HEK293 (cell line): Measurements from ENCODE around the gene PUM1.

ENCODE experiments used
- CTCF ChIA-PET: fragments of 350-600 bp; formaldehyde crosslinking; extraction: SDS; loops from one replicate; lab custom pipeline; 2021; ENCODE audit warnings: antibody characterized with exemption; lab: Yijun Ruan, JAX
- POLR2A ChIA-PET: fragments of 300-600 bp; formaldehyde crosslinking; extraction: SDS; loops from one replicate; lab custom pipeline; 2020; ENCODE audit warnings: antibody characterized with exemption, inconsistent platforms; lab: Yijun Ruan, JAX
- H3K27ac ChIP-seq: fragments of 200-500 bp; sonication (Bioruptor generic); 2 replicates; pipeline ENCODE4 v1.5.1; 2014; ENCODE audit warnings: low read depth, low read length, control low read depth, inconsistent platforms; ENCODE audit errors: extremely low read depth
- H3K36me3 ChIP-seq, 2 experiments: fragments of 200-500 bp in 1 of 2; sonication (Bioruptor generic) in 1 of 2; 1 replicate in 1 of 2; 2 replicates in 1 of 2; pipeline ENCODE4 v1.5.1; 2014 to 2017; ENCODE audit warnings: inconsistent platforms in 2 of 2, low read length in 2 of 2; ENCODE audit not compliant: control insufficient read depth in 2 of 2, insufficient read depth in 1 of 2
- H3K4me1 ChIP-seq: fragments of 200-500 bp; sonication (Bioruptor generic); 2 replicates; pipeline ENCODE4 v1.5.1; 2014; ENCODE audit warnings: mild to moderate bottlenecking, low read length, inconsistent platforms; ENCODE audit not compliant: control insufficient read depth, insufficient read depth
- H3K4me3 ChIP-seq: 2 replicates; pipeline ENCODE4 v1.5.1; 2011; ENCODE audit warnings: low read depth, mild to moderate bottlenecking, control low read depth, low read length, moderate library complexity
- H3K9me3 ChIP-seq: fragments of 200-500 bp; sonication (Bioruptor generic); 2 replicates; pipeline ENCODE4 v1.5.1; 2014; ENCODE audit warnings: low read depth, low read length, inconsistent platforms; ENCODE audit not compliant: control insufficient read depth, insufficient read depth
- BCL11B ChIP-seq: fragments of 450-650 bp; formaldehyde crosslinking; IDR thresholded peaks from 2 replicates; pipeline ENCODE4 v1.5.1; 2016; ENCODE audit warnings: low read depth, missing biosample characterization, missing genetic modification characterization
- GLI2 ChIP-seq: fragments of 450-650 bp; formaldehyde crosslinking; IDR thresholded peaks from 2 replicates; pipeline ENCODE4; 2017; ENCODE audit warnings: missing biosample characterization, missing genetic modification characterization, low read depth, borderline replicate concordance
- GLI4 ChIP-seq: fragments of 450-650 bp; formaldehyde crosslinking; IDR thresholded peaks from 2 replicates; pipeline ENCODE4 v1.5.1; 2016; ENCODE audit warnings: missing biosample characterization, missing genetic modification characterization
- HOXC10 ChIP-seq: sonication (generic); formaldehyde crosslinking; IDR thresholded peaks from 2 replicates; pipeline ENCODE4 v1.8.1; 2023; ENCODE audit warnings: mild to moderate bottlenecking, missing genetic modification reagents
- KLF16 ChIP-seq: fragments of 450-650 bp; formaldehyde crosslinking; IDR thresholded peaks from 2 replicates; pipeline ENCODE4 v1.5.1; 2017; ENCODE audit warnings: missing biosample characterization, missing genetic modification characterization
- MEIS1 ChIP-seq: sonication (generic); formaldehyde crosslinking; IDR thresholded peaks from 2 replicates; pipeline ENCODE4 v1.8.1; 2022; ENCODE audit warnings: missing genetic modification reagents, mild to moderate bottlenecking, borderline replicate concordance
- SALL2 ChIP-seq: fragments of 450-650 bp; formaldehyde crosslinking; IDR thresholded peaks from 2 replicates; pipeline ENCODE4 v1.5.0; 2017; ENCODE audit warnings: missing biosample characterization, mild to moderate bottlenecking, missing genetic modification characterization, borderline replicate concordance
- WT1 ChIP-seq: fragments of 450-650 bp; formaldehyde crosslinking; IDR thresholded peaks from 2 replicates; pipeline ENCODE4 v1.5.1; 2016; ENCODE audit warnings: missing biosample characterization, missing genetic modification characterization
- ZBTB1 ChIP-seq: fragments of 450-650 bp; formaldehyde crosslinking; IDR thresholded peaks from 2 replicates; pipeline ENCODE4 v1.5.1; 2016; ENCODE audit warnings: missing biosample characterization, missing genetic modification characterization
- ZNF121 ChIP-seq: fragments of 450-650 bp; formaldehyde crosslinking; IDR thresholded peaks from 2 replicates; pipeline ENCODE4 v1.5.1; 2016; ENCODE audit warnings: missing biosample characterization, missing genetic modification characterization
- ZNF133 ChIP-seq: fragments of 450-650 bp; formaldehyde crosslinking; IDR thresholded peaks from 2 replicates; pipeline ENCODE4 v1.5.1; 2016; ENCODE audit warnings: missing biosample characterization, missing genetic modification characterization
- ZNF140 ChIP-seq: fragments of 450-650 bp; formaldehyde crosslinking; IDR thresholded peaks from 2 replicates; pipeline ENCODE4 v1.5.1; 2016; ENCODE audit warnings: missing biosample characterization, missing genetic modification characterization
- ZNF175 ChIP-seq: fragments of 450-650 bp; formaldehyde crosslinking; IDR thresholded peaks from 2 replicates; pipeline ENCODE4 v1.5.1; 2016; ENCODE audit warnings: missing biosample characterization, missing genetic modification characterization
- ZNF2 ChIP-seq: fragments of 450-650 bp; formaldehyde crosslinking; IDR thresholded peaks from 2 replicates; pipeline ENCODE4 v1.5.1; 2016; ENCODE audit warnings: missing biosample characterization, missing genetic modification characterization
- ZNF211 ChIP-seq: fragments of 450-650 bp; formaldehyde crosslinking; IDR thresholded peaks from 2 replicates; pipeline ENCODE4 v1.5.1; 2016; ENCODE audit warnings: low read depth, missing biosample characterization, missing genetic modification characterization
- ZNF221 ChIP-seq: fragments of 450-650 bp; formaldehyde crosslinking; IDR thresholded peaks from 2 replicates; pipeline ENCODE4 v1.5.1; 2017; ENCODE audit warnings: missing biosample characterization, missing genetic modification characterization, borderline replicate concordance
- ZNF394 ChIP-seq: fragments of 450-650 bp; formaldehyde crosslinking; IDR thresholded peaks from 2 replicates; pipeline ENCODE4 v1.5.1; 2016; ENCODE audit warnings: missing biosample characterization, missing genetic modification characterization, mild to moderate bottlenecking, moderate library complexity, borderline replicate concordance
- ZNF404 ChIP-seq: fragments of 450-650 bp; formaldehyde crosslinking; IDR thresholded peaks from 2 replicates; pipeline ENCODE4 v1.5.1; 2017; ENCODE audit warnings: missing biosample characterization, missing genetic modification characterization
- ZNF514 ChIP-seq: fragments of 450-650 bp; formaldehyde crosslinking; IDR thresholded peaks from 2 replicates; pipeline ENCODE4 v1.5.1; 2016; ENCODE audit warnings: missing biosample characterization, missing genetic modification characterization
- ZNF571 ChIP-seq: fragments of 450-650 bp; formaldehyde crosslinking; IDR thresholded peaks from 2 replicates; pipeline ENCODE4 v1.5.0; 2017; ENCODE audit warnings: missing biosample characterization, missing genetic modification characterization
- ZNF596 ChIP-seq: fragments of 450-650 bp; IDR thresholded peaks from 2 replicates; pipeline ENCODE4 v1.5.0; 2018; ENCODE audit warnings: missing biosample characterization, mild to moderate bottlenecking, missing genetic modification characterization, moderate library complexity
- ZNF747 ChIP-seq: fragments of 450-650 bp; formaldehyde crosslinking; IDR thresholded peaks from 2 replicates; pipeline ENCODE4 v1.5.1; 2016; ENCODE audit warnings: missing biosample characterization, missing genetic modification characterization
- ZNF76 ChIP-seq: fragments of 450-650 bp; formaldehyde crosslinking; IDR thresholded peaks from 2 replicates; pipeline ENCODE4; 2016; ENCODE audit warnings: low read depth, missing biosample characterization, missing genetic modification characterization, borderline replicate concordance
- ZNF768 ChIP-seq: fragments of 450-650 bp; formaldehyde crosslinking; IDR thresholded peaks from 2 replicates; pipeline ENCODE4 v1.5.1; 2018; ENCODE audit warnings: missing biosample characterization, mild to moderate bottlenecking, missing genetic modification characterization
- ZNF776 ChIP-seq: fragments of 450-650 bp; formaldehyde crosslinking; IDR thresholded peaks from 2 replicates; pipeline ENCODE4 v1.5.0; 2017; ENCODE audit warnings: missing biosample characterization, missing genetic modification characterization, borderline replicate concordance
- ZNF777 ChIP-seq: fragments of 450-650 bp; formaldehyde crosslinking; IDR thresholded peaks from 2 replicates; pipeline ENCODE4 v1.5.1; 2017; ENCODE audit warnings: missing biosample characterization, missing genetic modification characterization, borderline replicate concordance
- ZNF830 ChIP-seq: fragments of 450-650 bp; IDR thresholded peaks from 2 replicates; pipeline ENCODE4 v1.5.0; 2018; ENCODE audit warnings: missing biosample characterization, missing genetic modification characterization, low read depth, mild to moderate bottlenecking, moderate library complexity
- ZSCAN16 ChIP-seq: fragments of 450-650 bp; formaldehyde crosslinking; IDR thresholded peaks from 2 replicates; pipeline ENCODE4 v1.5.1; 2016; ENCODE audit warnings: missing biosample characterization, missing genetic modification characterization
- TF ChIP-seq, protein P1 (sequence below): fragments of 450-650 bp; formaldehyde crosslinking; optimal IDR thresholded peaks from 2 replicates; pipeline ENCODE3; 2016; ENCODE audit warnings: missing biosample characterization, mild to moderate bottlenecking, missing genetic modification characterization
- TF ChIP-seq, protein P2 (sequence below): fragments of 450-650 bp; formaldehyde crosslinking; IDR thresholded peaks from 2 replicates; pipeline ENCODE4 v1.5.1; 2016; ENCODE audit warnings: missing biosample characterization, missing genetic modification characterization
- TF ChIP-seq, protein P3 (sequence below): fragments of 450-650 bp; formaldehyde crosslinking; IDR thresholded peaks from 2 replicates; pipeline ENCODE4 v1.5.1; 2016; ENCODE audit warnings: missing biosample characterization, missing genetic modification characterization
- TF ChIP-seq, protein P4 (sequence below): fragments of 450-650 bp; formaldehyde crosslinking; IDR thresholded peaks from 2 replicates; pipeline ENCODE4 v1.5.1; 2016; ENCODE audit warnings: missing biosample characterization, missing genetic modification characterization
- TF ChIP-seq, protein P5 (sequence below): fragments of 450-650 bp; formaldehyde crosslinking; IDR thresholded peaks from 2 replicates; pipeline ENCODE4 v1.5.1; 2016; ENCODE audit warnings: missing biosample characterization, missing genetic modification characterization, borderline replicate concordance

Gene PUM1

DNA sequence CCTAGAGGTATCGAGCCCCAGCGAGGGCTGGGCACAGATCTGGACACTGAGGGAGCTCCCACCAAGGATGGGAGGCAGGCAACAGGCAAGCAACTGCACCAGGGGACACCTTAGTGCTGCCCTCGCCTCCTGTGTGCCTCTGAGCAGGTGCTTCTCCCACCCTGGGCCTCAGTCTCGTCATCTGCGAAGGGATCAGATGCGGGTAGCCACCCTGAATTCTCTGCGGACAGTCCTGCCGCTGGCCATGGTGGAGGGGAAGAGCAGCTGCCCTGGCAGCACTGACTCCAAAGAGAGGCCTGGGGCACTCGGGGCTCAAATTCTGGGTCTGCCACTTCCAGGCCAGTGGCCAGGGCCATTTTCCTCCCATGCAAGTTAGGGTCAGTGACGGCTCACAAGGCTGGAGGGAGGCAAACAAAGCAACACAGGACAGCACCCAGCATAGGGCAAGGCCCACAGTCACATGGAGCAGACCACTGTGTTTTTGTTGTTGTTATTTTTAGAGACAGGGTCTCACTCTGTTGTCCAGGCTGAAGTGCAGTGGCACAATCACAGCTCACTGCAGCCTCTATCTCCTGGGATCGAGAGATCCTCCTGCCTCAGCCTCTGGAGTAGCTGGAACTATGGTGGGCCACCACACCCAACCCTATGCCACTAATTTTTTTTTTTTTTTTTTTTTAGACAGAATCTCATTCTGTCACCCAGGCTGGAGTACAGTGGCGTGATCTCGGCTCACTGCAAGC is 149.9 kb downstream of the PUM1 start:
- ChIA-PET POLR2A (interaction anchor here (1.4 kb wide), 1 partner anchor 136 kb away, joined by 4 read pairs; no protein-coding TSS in a partner anchor), CTCF (interaction anchor here (0.7 to 7.7 kb wide), 6 partner anchors 13 to 633 kb away, joined by 3 to 434 read pairs (median 8); no protein-coding TSS in a partner anchor)
- H3K27ac ChIP-seq: no peak overlapping the region

DNA sequence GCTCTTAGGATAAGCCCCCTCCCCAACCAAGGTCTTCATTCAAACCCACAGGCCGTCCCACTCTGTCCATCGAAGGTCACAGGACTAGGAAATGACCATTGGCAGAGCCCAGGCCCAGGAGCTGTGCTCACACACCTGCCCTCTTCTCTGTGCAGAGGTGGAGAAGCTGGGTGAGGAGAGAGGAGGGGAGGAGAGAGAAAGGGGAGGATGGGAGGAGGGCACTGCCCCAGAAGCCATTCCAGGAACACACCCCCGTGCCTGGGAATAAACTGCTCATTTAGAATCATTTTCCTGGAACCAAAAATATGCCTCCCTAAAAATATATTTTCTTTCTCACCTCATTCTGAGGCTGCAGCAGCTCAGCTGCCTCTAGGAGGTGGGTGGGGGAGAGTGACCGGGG is 150.6 kb downstream of the PUM1 start:
- POLR2A ChIA-PET: interaction anchor here (1.4 kb wide), 1 partner anchor 135 kb away, joined by 4 read pairs; no protein-coding TSS in a partner anchor
- no peak for TF ChIP-seq ZSCAN16
- TF ChIP-seq, protein P1, sequence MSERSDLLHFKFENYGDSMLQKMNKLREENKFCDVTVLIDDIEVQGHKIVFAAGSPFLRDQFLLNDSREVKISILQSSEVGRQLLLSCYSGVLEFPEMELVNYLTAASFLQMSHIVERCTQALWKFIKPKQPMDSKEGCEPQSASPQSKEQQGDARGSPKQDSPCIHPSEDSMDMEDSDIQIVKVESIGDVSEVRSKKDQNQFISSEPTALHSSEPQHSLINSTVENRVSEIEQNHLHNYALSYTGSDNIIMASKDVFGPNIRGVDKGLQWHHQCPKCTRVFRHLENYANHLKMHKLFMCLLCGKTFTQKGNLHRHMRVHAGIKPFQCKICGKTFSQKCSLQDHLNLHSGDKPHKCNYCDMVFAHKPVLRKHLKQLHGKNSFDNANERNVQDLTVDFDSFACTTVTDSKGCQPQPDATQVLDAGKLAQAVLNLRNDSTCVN (tag by site-specific recombination): no peak
- TF ChIP-seq ZNF175 (tag by site-specific recombination): no peak
- TF ChIP-seq MEIS1 (CRISPR knock-in tag): no peak
- TF ChIP-seq GLI2 (tag by site-specific recombination): no peak
- TF ChIP-seq GLI4 (tag by site-specific recombination): no peak
- TF ChIP-seq ZNF776 (tag by site-specific recombination): no peak
- peak; percentile 76; the same call in 1 of the 2 replicates for TF ChIP-seq ZNF394 (tag by site-specific recombination)
- no peak for TF ChIP-seq ZBTB1 (tag by site-specific recombination)

More for the DNA sequence above, 149.9 kb downstream of the PUM1 start:
- no peaks in the 10 kb centered on the region for H3K9me3 ChIP-seq
- no peaks in the 10 kb centered on the region for H3K36me3 ChIP-seq
- TF ChIP-seq WT1 (tag by site-specific recombination): no peak
- TF ChIP-seq HOXC10 (CRISPR knock-in tag): no peak
- TF ChIP-seq ZNF747 (tag by site-specific recombination): no peak
- no peak for TF ChIP-seq KLF16
- no peak for TF ChIP-seq ZNF2 (tag by site-specific recombination)
- TF ChIP-seq, protein P2, sequence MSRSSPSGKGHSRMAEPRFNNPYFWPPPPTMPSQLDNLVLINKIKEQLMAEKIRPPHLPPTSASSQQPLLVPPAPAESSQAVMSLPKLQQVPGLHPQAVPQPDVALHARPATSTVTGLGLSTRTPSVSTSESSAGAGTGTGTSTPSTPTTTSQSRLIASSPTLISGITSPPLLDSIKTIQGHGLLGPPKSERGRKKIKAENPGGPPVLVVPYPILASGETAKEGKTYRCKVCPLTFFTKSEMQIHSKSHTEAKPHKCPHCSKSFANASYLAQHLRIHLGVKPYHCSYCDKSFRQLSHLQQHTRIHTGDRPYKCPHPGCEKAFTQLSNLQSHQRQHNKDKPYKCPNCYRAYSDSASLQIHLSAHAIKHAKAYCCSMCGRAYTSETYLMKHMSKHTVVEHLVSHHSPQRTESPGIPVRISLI (tag by site-specific recombination): peak; percentile 73
- TF ChIP-seq ZNF571 (tag by site-specific recombination): no peak
- no peak for TF ChIP-seq ZNF133 (tag by site-specific recombination)
- TF ChIP-seq, protein P3, sequence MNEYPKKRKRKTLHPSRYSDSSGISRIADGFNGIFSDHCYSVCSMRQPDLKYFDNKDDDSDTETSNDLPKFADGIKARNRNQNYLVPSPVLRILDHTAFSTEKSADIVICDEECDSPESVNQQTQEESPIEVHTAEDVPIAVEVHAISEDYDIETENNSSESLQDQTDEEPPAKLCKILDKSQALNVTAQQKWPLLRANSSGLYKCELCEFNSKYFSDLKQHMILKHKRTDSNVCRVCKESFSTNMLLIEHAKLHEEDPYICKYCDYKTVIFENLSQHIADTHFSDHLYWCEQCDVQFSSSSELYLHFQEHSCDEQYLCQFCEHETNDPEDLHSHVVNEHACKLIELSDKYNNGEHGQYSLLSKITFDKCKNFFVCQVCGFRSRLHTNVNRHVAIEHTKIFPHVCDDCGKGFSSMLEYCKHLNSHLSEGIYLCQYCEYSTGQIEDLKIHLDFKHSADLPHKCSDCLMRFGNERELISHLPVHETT (tag by site-specific recombination): no peak
- TF ChIP-seq ZNF830 (tag by site-specific recombination): no peak
- TF ChIP-seq ZNF768 (tag by site-specific recombination): no peak
- no peak for TF ChIP-seq ZNF211
- TF ChIP-seq, protein P4, sequence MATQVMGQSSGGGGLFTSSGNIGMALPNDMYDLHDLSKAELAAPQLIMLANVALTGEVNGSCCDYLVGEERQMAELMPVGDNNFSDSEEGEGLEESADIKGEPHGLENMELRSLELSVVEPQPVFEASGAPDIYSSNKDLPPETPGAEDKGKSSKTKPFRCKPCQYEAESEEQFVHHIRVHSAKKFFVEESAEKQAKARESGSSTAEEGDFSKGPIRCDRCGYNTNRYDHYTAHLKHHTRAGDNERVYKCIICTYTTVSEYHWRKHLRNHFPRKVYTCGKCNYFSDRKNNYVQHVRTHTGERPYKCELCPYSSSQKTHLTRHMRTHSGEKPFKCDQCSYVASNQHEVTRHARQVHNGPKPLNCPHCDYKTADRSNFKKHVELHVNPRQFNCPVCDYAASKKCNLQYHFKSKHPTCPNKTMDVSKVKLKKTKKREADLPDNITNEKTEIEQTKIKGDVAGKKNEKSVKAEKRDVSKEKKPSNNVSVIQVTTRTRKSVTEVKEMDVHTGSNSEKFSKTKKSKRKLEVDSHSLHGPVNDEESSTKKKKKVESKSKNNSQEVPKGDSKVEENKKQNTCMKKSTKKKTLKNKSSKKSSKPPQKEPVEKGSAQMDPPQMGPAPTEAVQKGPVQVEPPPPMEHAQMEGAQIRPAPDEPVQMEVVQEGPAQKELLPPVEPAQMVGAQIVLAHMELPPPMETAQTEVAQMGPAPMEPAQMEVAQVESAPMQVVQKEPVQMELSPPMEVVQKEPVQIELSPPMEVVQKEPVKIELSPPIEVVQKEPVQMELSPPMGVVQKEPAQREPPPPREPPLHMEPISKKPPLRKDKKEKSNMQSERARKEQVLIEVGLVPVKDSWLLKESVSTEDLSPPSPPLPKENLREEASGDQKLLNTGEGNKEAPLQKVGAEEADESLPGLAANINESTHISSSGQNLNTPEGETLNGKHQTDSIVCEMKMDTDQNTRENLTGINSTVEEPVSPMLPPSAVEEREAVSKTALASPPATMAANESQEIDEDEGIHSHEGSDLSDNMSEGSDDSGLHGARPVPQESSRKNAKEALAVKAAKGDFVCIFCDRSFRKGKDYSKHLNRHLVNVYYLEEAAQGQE (tag by site-specific recombination): peak; percentile 46; the same call in 1 of the 2 replicates
- no peak for TF ChIP-seq ZNF76 (tag by site-specific recombination)
- no peak for TF ChIP-seq ZNF140 (tag by site-specific recombination)
- no peak for TF ChIP-seq SALL2
- TF ChIP-seq, protein P5, sequence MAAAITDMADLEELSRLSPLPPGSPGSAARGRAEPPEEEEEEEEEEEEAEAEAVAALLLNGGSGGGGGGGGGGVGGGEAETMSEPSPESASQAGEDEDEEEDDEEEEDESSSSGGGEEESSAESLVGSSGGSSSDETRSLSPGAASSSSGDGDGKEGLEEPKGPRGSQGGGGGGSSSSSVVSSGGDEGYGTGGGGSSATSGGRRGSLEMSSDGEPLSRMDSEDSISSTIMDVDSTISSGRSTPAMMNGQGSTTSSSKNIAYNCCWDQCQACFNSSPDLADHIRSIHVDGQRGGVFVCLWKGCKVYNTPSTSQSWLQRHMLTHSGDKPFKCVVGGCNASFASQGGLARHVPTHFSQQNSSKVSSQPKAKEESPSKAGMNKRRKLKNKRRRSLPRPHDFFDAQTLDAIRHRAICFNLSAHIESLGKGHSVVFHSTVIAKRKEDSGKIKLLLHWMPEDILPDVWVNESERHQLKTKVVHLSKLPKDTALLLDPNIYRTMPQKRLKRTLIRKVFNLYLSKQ: no peak
- no peak for TF ChIP-seq ZNF596 (tag by site-specific recombination)
- no peak for TF ChIP-seq ZNF404
- no peak for TF ChIP-seq ZNF777 (tag by site-specific recombination)
- TF ChIP-seq ZNF121: peak; percentile 86
- TF ChIP-seq ZNF394 (tag by site-specific recombination): 0 out of 2 replicates have a peak, but pooled peaks have one; percentile 41
- no peak for TF ChIP-seq ZNF221 (tag by site-specific recombination)
- TF ChIP-seq BCL11B (tag by site-specific recombination): no peak
- TF ChIP-seq ZNF514 (tag by site-specific recombination): no peak
- TF ChIP-seq, all 188 proteins: peak for 4
- Histone ChIP-seq H3K4me3 (no peak overlapping the region), H3K4me1 (peaks cover 3% of the 10 kb centered on the region; the same call in 1 of the 2 replicates)

More for the DNA sequence above, 150.6 kb downstream of the PUM1 start:
- H3K4me3 ChIP-seq: no peak overlapping the region
- H3K4me1 ChIP-seq: peaks cover 3% of the 10 kb centered on the region; the same call in 1 of the 2 replicates
- CTCF ChIA-PET: interaction anchor here (0.6 to 7.7 kb wide), 6 partner anchors 14 to 426 kb away, joined by 3 to 434 read pairs (median 8); no protein-coding TSS in a partner anchor
- H3K9me3 ChIP-seq: no peaks in the 10 kb centered on the region
- H3K27ac ChIP-seq: no peak overlapping the region
- no peaks in the 10 kb centered on the region for H3K36me3 ChIP-seq
